GM12891 (cell line): ENCODE measurements around the gene RUSF1.

ENCODE experiments used
- DNase-seq: peaks from one replicate; pipeline ENCODE4 v3.0.0; 2011; ENCODE audit warnings: low spot score; ENCODE audit not compliant: insufficient read length
- FAIRE-seq: peaks from 2 replicates; lab custom pipeline; 2011; peaks lifted over from hg19 to GRCh38; lab: Jason Lieb, UNC
- PAX5 ChIP-seq: IDR thresholded peaks from 2 replicates; pipeline ENCODE4 v1.6.1; 2011; ENCODE audit warnings: low read length, moderate library complexity, mild to moderate bottlenecking; ENCODE audit not compliant: insufficient read depth, severe bottlenecking
- POLR2A ChIP-seq: IDR thresholded peaks from 2 replicates; pipeline ENCODE4 v1.6.1; 2011; ENCODE audit warnings: low read depth, low read length, control low read depth
- POLR2AphosphoS5 ChIP-seq: IDR thresholded peaks from 2 replicates; pipeline ENCODE4 v1.6.1; 2011; ENCODE audit warnings: low read depth, low read length, control low read depth
- POU2F2 ChIP-seq: IDR thresholded peaks from 2 replicates; pipeline ENCODE4 v1.6.1; 2011; ENCODE audit warnings: low read depth, mild to moderate bottlenecking, control low read depth, low read length, moderate library complexity
- SPI1 ChIP-seq: IDR thresholded peaks from 2 replicates; pipeline ENCODE4 v1.6.1; 2011; ENCODE audit warnings: low read depth, low read length, control low read depth
- TAF1 ChIP-seq: IDR thresholded peaks from 2 replicates; pipeline ENCODE4 v1.6.1; 2011; ENCODE audit warnings: low read depth, low read length, control low read depth

Gene RUSF1

GRCh38 chr16:31501226-31501965 is 6.8 kb downstream of the RUSF1 start:
- FAIRE-seq (no peak), DNase-seq (no peak)
- no peak for TF ChIP-seq POU2F2
- TF ChIP-seq TAF1: no peak
- TF ChIP-seq POLR2AphosphoS5: no peak
- no peak for TF ChIP-seq PAX5
- TF ChIP-seq POLR2A: no peak
- TF ChIP-seq SPI1: no peak

GRCh38 chr16:31499928-31500327 is 8.3 kb downstream of the RUSF1 start:
- FAIRE-seq (no peak), DNase-seq (no peak)
- TF ChIP-seq POLR2A: no peak
- TF ChIP-seq SPI1: no peak
- no peak for TF ChIP-seq PAX5
- TF ChIP-seq POLR2AphosphoS5: no peak
- TF ChIP-seq POU2F2: no peak
- no peak for TF ChIP-seq TAF1

DNA sequence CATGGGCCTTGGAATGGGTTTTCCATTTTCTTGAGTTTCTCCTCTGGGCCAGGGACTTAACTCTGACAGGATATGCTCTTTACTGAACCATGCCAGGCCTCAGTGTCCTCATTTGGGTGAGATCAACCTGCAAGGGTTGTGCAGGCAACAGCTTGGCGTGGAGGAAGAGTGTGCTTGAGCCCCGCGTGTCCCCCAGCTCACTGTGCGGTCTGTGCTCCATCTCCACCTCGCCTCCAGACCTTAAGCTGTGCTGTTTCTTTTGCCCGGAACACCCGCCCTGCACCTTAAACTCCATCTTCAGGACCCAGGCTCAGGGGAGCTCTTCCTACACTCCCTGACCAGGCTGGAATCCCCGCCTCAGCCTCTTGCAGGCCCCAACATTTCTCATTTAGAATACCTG is 9.7 kb downstream of the RUSF1 start:
- FAIRE-seq: no peak
- TF ChIP-seq SPI1 (no peak), POLR2A (no peak), POLR2AphosphoS5 (no peak), POU2F2 (no peak), TAF1 (no peak), PAX5 (no peak)
- no peak for DNase-seq

DNA sequence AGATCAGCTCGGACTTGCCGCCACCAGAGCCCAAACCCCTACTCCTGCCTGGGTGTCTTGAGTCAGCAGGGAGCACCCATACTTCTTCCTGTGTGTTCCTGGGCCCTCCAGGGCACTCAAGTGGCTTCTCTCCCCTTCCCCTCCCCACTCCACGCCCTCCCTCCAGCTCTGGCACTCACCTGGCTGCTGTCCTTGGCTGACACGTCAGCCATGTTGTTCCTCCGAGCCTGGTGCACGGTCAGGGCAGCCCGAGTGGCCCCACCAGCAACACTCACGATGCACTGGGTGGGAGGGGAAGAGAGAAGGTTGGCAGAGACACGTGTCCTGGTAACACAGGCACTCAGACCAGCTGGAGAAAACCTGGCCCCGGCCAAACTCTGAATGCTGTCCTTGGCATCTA is 11.5 kb downstream of the RUSF1 start:
- TF ChIP-seq SPI1: no peak
- FAIRE-seq (no peak), DNase-seq (no peak)

DNA sequence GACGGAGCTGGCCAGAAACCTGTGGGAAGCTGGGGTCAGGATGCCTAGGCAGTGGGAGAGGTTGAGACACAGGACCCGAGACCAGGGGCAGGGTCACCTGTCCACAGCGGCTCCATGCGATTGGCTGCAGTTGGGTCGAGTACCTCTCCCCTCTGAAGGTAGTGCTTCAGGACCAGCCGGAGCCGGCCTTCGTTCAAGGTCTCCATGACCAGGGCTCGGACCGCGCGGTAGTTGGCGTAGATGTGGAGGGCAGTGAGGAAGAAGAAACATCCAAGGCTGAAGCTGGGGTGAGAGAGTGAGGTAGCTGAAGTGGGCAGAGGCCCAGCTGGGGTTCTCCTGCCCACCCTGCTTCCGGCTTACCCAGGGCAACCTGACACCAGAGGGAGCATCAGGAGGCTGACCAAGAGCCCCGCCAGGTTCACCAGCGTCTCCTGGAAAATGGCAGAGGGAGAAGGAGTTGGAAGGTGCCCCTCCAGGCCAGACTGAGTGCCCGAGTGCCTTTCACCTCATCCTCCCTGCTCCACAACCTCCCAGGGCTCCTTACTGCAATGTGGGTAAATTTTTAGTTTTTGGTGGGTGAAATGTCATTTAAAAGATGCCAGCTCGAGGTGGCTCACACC is 14.6 kb downstream of the RUSF1 start:
- DNase-seq: no peak
- TF ChIP-seq POU2F2 (no peak), PAX5 (no peak), POLR2AphosphoS5 (no peak), POLR2A (no peak), SPI1 (no peak), TAF1 (no peak)
- FAIRE-seq: no peak

- DNase-seq: no peak
- TF ChIP-seq POU2F2 (no peak), SPI1 (no peak), PAX5 (no peak), POLR2A (no peak), TAF1 (no peak), POLR2AphosphoS5 (no peak)
- FAIRE-seq: no peak
Observed at GRCh38 chr16:31491778-31492418, 16.3 kb downstream of the RUSF1 start.

DNA sequence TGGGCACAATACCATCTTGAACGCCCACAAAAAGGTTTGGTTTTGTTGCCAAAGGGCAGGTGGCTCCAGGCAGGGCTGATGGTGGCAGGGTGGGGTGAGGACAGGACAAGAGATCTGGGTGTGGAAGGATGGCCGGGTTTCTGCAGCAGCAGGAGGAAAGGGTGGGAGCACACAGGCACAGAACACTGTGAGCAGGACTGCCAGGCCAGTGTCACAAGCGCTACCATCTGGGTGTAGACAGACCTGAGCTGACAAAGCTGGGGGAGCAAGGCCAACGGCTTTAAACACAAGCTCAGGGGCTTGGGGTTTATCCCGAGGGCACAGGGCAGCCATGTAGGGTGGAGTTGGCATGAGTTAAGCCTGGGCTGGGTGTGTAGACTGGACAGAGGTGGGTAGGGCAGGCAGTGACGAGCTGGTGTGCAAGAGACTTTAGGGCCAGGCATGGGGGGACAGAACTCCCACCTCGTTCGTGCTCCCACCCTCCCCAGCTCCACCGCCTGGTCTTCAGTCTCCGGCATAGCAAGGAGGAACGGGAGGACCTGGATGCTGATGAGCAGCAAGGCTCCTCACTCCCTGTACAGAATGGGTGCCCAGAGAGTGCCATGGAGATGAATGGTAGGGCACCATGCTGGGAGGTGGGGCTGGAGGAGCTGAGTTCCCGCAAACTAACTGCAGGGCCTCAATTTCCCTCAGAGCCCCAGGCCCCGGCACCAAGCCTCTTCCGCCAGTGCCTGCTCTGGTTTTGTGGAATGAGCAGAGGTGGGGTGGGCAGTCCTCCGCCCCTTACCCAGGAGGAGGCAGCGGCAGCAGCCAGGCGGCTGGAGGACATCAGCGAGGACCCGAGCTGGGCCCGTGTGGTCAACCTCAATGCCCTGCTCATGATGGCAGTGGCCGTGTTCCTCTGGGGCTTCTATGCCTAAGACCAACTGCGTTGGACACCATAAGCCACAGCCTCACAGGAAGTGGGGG is 18.3 kb downstream of the RUSF1 start:
- no peak for DNase-seq
- FAIRE-seq: no peak
- no peak for TF ChIP-seq POLR2AphosphoS5
- TF ChIP-seq PAX5: no peak

DNA sequence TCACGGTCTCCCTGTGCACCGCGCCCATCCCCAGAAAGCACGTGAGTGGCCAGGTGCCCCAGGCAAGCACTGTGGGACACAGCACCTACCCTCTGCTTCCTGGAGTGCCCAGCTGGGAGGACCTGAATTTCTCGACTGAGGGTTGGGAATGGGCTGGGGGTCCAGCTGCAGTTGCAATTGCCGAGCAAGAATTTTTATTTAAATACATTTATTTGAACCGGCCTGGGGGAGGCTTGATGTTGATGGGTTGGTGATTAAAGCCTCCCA is 19.0 kb downstream of the RUSF1 start:
- TF ChIP-seq POLR2AphosphoS5: no peak
- no peak for TF ChIP-seq POU2F2
- no peak for TF ChIP-seq POLR2A
- TF ChIP-seq TAF1: no peak
- no peak for TF ChIP-seq PAX5
- TF ChIP-seq SPI1: no peak
- FAIRE-seq (no peak), DNase-seq (no peak)

DNA sequence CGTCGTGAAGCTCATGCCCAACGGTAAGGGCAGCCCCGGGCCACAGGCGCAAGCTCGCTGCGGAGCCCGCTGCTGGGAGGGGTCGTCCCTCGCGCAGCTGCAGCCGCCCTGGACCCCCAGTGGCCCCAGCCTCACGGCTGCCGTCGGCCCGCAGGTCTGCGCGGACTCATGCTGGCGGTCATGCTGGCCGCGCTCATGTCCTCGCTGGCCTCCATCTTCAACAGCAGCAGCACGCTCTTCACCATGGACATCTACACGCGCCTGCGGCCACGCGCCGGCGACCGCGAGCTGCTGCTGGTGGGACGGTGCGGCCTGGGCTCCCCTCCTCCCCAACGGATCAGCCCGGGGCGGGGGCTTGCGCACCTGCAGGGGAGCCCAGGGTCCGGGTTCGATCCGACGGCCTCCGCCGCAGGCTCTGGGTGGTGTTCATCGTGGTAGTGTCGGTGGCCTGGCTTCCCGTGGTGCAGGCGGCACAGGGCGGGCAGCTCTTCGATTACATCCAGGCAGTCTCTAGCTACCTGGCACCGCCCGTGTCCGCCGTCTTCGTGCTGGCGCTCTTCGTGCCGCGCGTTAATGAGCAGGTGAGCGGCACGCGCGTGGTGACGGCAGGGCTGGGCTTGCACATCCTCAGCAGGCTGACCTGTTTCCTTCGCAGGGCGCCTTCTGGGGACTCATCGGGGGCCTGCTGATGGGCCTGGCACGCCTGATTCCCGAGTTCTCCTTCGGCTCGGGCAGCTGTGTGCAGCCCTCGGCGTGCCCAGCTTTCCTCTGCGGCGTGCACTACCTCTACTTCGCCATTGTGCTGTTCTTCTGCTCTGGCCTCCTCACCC is 19.5 kb downstream of the RUSF1 start:
- FAIRE-seq (peak; percentile 31), DNase-seq (no peak)
- no peak for TF ChIP-seq POU2F2
- no peak for TF ChIP-seq SPI1
- TF ChIP-seq PAX5: no peak
- no peak for TF ChIP-seq POLR2A
- TF ChIP-seq TAF1: no peak
- TF ChIP-seq POLR2AphosphoS5: no peak
